ENCODE measurements around the gene PJA2.
"Not testable (repeated sequence)": the region's sequence is repeated elsewhere in the genome, so short reads cannot be mapped to it uniquely, and the experiment has no call there.

PJA2 gene

GRCh38 chr5:109300367-109300766, 109.4 kb downstream of the PJA2 start:
- H3K27me3 Mint-ChIP-seq = no peaks in the 10 kb centered on the region
- H3K4me3 Mint-ChIP-seq = no peak overlapping the region
- intact Hi-C loops (cut with micrococcal nuclease) = no loop called here
- no peak overlapping the region for H3K27ac Mint-ChIP-seq
- H3K36me3 Mint-ChIP-seq (ENCODE audit: low read depth) = no peaks in the 10 kb centered on the region
- H3K4me1 Mint-ChIP-seq (ENCODE audit: low read depth) = no peaks in the 10 kb centered on the region
- H3K9me3 Mint-ChIP-seq = no peaks in the 10 kb centered on the region

- Mint-ChIP-seq H3K4me3 (no peak overlapping the region), H3K36me3 (ENCODE audit: low read depth) (no peaks in the 10 kb centered on the region), H3K4me1 (ENCODE audit: low read depth) (no peaks in the 10 kb centered on the region), H3K27me3 (no peaks in the 10 kb centered on the region), H3K27ac (no peak overlapping the region), H3K9me3 (no peaks in the 10 kb centered on the region)
- intact Hi-C loops (cut with micrococcal nuclease) = no loop called here
These were observed 110.2 kb downstream of the PJA2 start for GRCh38 chr5:109299557-109299956.

- Mint-ChIP-seq H3K27me3 (no peaks in the 10 kb centered on the region), H3K4me3 (no peak overlapping the region), H3K27ac (no peak overlapping the region), H3K9me3 (no peaks in the 10 kb centered on the region), H3K36me3 (ENCODE audit: low read depth) (no peaks in the 10 kb centered on the region), H3K4me1 (ENCODE audit: low read depth) (no peaks in the 10 kb centered on the region)
- intact Hi-C loops (cut with micrococcal nuclease) = no loop called here
These were observed 111.0 kb downstream of the PJA2 start for GRCh38 chr5:109298794-109299193.

GRCh38 chr5:109297900-109298299, 111.9 kb downstream of the PJA2 start:
- Mint-ChIP-seq H3K36me3 (ENCODE audit: low read depth) (no peaks in the 10 kb centered on the region), H3K27me3 (no peaks in the 10 kb centered on the region), H3K4me3 (no peak overlapping the region), H3K9me3 (no peaks in the 10 kb centered on the region), H3K4me1 (ENCODE audit: low read depth) (no peaks in the 10 kb centered on the region), H3K27ac (no peak overlapping the region)
- intact Hi-C loops (cut with micrococcal nuclease) = no loop called here

GRCh38 chr5:109291090-109291489, 118.7 kb downstream of the PJA2 start:
- H3K27ac Mint-ChIP-seq = no peak overlapping the region
- H3K4me1 Mint-ChIP-seq (ENCODE audit: low read depth) = no peaks in the 10 kb centered on the region
- H3K4me3 Mint-ChIP-seq = no peak overlapping the region
- H3K27me3 Mint-ChIP-seq = no peaks in the 10 kb centered on the region
- H3K9me3 Mint-ChIP-seq = peaks cover 33% of the 10 kb centered on the region
- no peaks in the 10 kb centered on the region for H3K36me3 Mint-ChIP-seq (ENCODE audit: low read depth)
- intact Hi-C loops (cut with micrococcal nuclease) = no loop called here

GRCh38 chr5:109290231-109290630, 119.5 kb downstream of the PJA2 start:
- no peaks in the 10 kb centered on the region for H3K36me3 Mint-ChIP-seq (ENCODE audit: low read depth)
- no peak overlapping the region for H3K27ac Mint-ChIP-seq
- H3K27me3 Mint-ChIP-seq = no peaks in the 10 kb centered on the region
- H3K4me3 Mint-ChIP-seq = no peak overlapping the region
- intact Hi-C loops (cut with micrococcal nuclease) = no loop called here
- H3K9me3 Mint-ChIP-seq = peaks cover 42% of the 10 kb centered on the region
- H3K4me1 Mint-ChIP-seq (ENCODE audit: low read depth) = no peaks in the 10 kb centered on the region

- intact Hi-C loops (cut with micrococcal nuclease); H3K27ac Mint-ChIP-seq; H3K4me1 Mint-ChIP-seq (ENCODE audit: low read depth); H3K36me3 Mint-ChIP-seq (ENCODE audit: low read depth); H3K27me3 Mint-ChIP-seq; H3K4me3 Mint-ChIP-seq: not testable (repeated sequence)
- H3K9me3 Mint-ChIP-seq = peaks cover 48% of the 10 kb centered on the region
These were observed 123.1 kb downstream of the PJA2 start for GRCh38 chr5:109286628-109287027.
